ENCODE results near the gene FGFR3. TPM values are rescaled to one million over a fixed set of nuclear protein-coding genes. Genes with fewer than 3 reads are reported as not detected.

The FGFR3 gene
- total and polyA plus RNA-seq, 9 of the 15 experiments (the other 6 are each of a cell fraction or from before 2014, with no cell fraction given): 1.2 to 60.4 (median 12.7) TPM

- Histone ChIP-seq H3K27me3 (ENCODE audit: control insufficient read depth in 2 of 2, insufficient read depth in 2 of 2, low read length in 2 of 2) (no peaks in the 10 kb centered on the region), H3K9me3 (replicated peaks; ENCODE audit: control insufficient read depth, insufficient read depth, low read depth, low read length) (no peaks in the 10 kb centered on the region), H3K9me1 (ENCODE audit: control insufficient read depth, insufficient read depth, low read length) (peaks cover 3% of the 10 kb centered on the region), H3K4me2 (ENCODE audit: insufficient read depth, low read length) (no peak overlapping the region), H4K20me1 (replicated peaks; ENCODE audit: control insufficient read depth, insufficient read depth, low read length) (no peaks in the 10 kb centered on the region; the same call in 1 of the 2 replicates), H3K4me3 (no peak overlapping the region), H3K27ac (ENCODE audit: extremely low read depth, low read depth, low read length) (no peak overlapping the region), H3K36me3 (ENCODE audit: control insufficient read depth, insufficient read depth, low read length) (peaks cover 57% of the 10 kb centered on the region; the same call in 2 of the 3 replicates), H3K9ac (ENCODE audit: insufficient read depth in 1 of 2, low read depth in 2 of 2, low read length in 2 of 2) (no peak overlapping the region), H2AFZ (ENCODE audit: low read depth, low read length) (no peak overlapping the region), H3K4me1 (replicated peaks in 1 of 2; ENCODE audit: control insufficient read depth in 2 of 2, insufficient read depth in 2 of 2, low read length in 2 of 2) (peaks cover 0 to 53% of the 10 kb centered on the region in 2 experiments; a peak in 2 of 5 replicates), H3K79me2 (ENCODE audit: control insufficient read depth, insufficient read depth, low read length) (no peaks in the 10 kb centered on the region)
- WGBS (ENCODE audit: insufficient coverage, low coverage, missing lambda C conversion rate): 90% methylated on average over 6 of the region's 6 CpGs
- DNase-seq (ENCODE audit: extremely low read depth in 1 of 4, low spot score in 3 of 4) (no peak), ATAC-seq (no peak), FAIRE-seq (no peak)
- TSS peak; percentile 48 for BruUV-seq (replicated peaks)
- intact Hi-C loops (cut with micrococcal nuclease): no loop called here
- in situ Hi-C loops (cut with MboI): no loop called here
- ChIA-PET CTCF (ENCODE audit: low intra/inter-chr PET ratio) (interaction anchor here (0.8 to 3.8 kb wide), 2 partner anchors 61 to 98 kb away, joined by 3 to 94 read pairs; no protein-coding TSS in a partner anchor), POLR2A (interaction anchor here (0.6 to 2.4 kb wide), 8 partner anchors 12 to 69 kb away, joined by 3 to 10 read pairs (median 4); partner anchors contain the start of gene FGFR3)
- no peak for TF ChIP-seq TCFL5 (CRISPR knock-in tag; conservative IDR thresholded peaks at IDR 0.05)
- TF ChIP-seq UBTF (IDR thresholded peaks at IDR 0.05; ENCODE audit: borderline replicate concordance in 1 of 2, low read depth in 2 of 2, low read length in 2 of 2): no peak
- peak; percentile 64 for TF ChIP-seq CEBPB (tag; IDR thresholded peaks at IDR 0.05)
- TF ChIP-seq MGA (IDR thresholded peaks at IDR 0.05): no peak
These were observed 15.3 kb downstream of the FGFR3 start for GRCh38 chr4:1808396-1808795.
